Sigmoid colon (tissue), 4 donors: ENCODE data around the gene NCAN.

Experiments
- CTCF ChIP-seq, 4 experiments: fragments of 450-650 bp in 3 of 4; fragments of 200-600 bp in 1 of 4; IDR thresholded peaks; one replicate each; pipeline ENCODE4 v1.5.1; 2016 to 2019; ENCODE audit warnings: antibody characterized with exemption in 4 of 4, mild to moderate bottlenecking in 3 of 4, moderate library complexity in 2 of 4
- EP300 ChIP-seq, 4 donors: sonication (generic); formaldehyde crosslinking; IDR thresholded peaks; one replicate each; pipeline ENCODE4 v1.6.1; 2017; ENCODE audit warnings: antibody characterized with exemption in 4 of 4
- POLR2A ChIP-seq, 2 donors: fragments of 450-650 bp; IDR thresholded peaks; one replicate each; pipeline ENCODE4 v1.6.1; 2016; ENCODE audit warnings: antibody characterized with exemption in 2 of 2, mild to moderate bottlenecking in 2 of 2, moderate library complexity in 2 of 2
- POLR2AphosphoS5 ChIP-seq, 4 donors: sonication (generic); formaldehyde crosslinking; IDR thresholded peaks; one replicate each; pipeline ENCODE4 v1.6.1; 2017; ENCODE audit warnings: antibody characterized with exemption in 4 of 4

DNA sequence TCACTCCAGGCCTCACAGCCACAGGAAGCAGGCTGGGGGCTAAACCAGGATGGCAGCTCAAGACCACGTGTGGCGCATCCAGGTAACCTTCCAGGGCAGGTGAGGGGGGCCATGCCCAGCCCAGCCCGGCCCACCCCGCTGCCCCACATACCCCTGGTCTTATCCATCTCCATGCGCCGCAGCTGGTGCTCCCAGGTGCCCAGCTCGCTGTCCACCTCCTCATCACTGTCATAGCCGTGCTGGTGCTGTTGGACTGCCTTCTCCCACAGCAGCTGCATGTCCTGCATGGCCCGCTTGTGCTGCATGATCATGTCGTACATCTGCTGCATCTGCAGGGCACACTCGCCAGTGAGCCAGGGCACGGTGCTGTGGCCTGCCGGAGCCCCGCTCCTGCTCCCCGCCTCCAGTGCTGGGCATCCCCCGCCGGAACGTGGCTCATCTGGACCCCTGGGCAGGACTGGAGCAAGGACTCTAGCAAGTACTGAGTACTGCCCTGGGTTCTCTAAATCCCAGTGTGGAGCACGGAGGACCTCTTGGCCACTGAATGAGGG, 67.4 kb downstream of the NCAN start:
- TF ChIP-seq POLR2A (IDR thresholded peaks at IDR 0.05) (no peak), CTCF (IDR thresholded peaks at IDR 0.05) (no peak), POLR2AphosphoS5 (IDR thresholded peaks at IDR 0.05) (no peak), EP300 (IDR thresholded peaks at IDR 0.05) (no peak)
